Activated T-helper 1 cell treated with anti-CD3 and anti-CD28 coated beads, Interleukin-2, amount 50 U/mL, for 16 hours (primary cell): Measurements from ENCODE around the gene HDLBP.
"Not testable (repeated sequence)": the region's sequence is repeated elsewhere in the genome, so short reads cannot be mapped to it uniquely, and the experiment has no call there.

Source experiments
- DNase-seq, 2 donors: peaks; one replicate each; pipeline ENCODE4 v3.0.0-alpha.2; 2020; ENCODE audit warnings: low read depth in 1 of 2, low spot score in 1 of 2

HDLBP gene

GRCh38 chr2:241339839-241340630 is 24.6 kb upstream of the HDLBP start:
- DNase-seq: no peak

- DNase-seq: no peak
These were observed 19.3 kb upstream of the HDLBP start for GRCh38 chr2:241334813-241335212.

- no peak for DNase-seq
These were observed 15.1 kb upstream of the HDLBP start for GRCh38 chr2:241330616-241330981.

- no peak for DNase-seq
These were observed 14.5 kb upstream of the HDLBP start for GRCh38 chr2:241329669-241330615.

- no peak for DNase-seq
These were observed 9.8 kb upstream of the HDLBP start for GRCh38 chr2:241325257-241325656.

GRCh38 chr2:241324775-241325174 is 9.3 kb upstream of the HDLBP start:
- no peak for DNase-seq

GRCh38 chr2:241323778-241324177 is 8.3 kb upstream of the HDLBP start:
- DNase-seq: no peak

- no peak for DNase-seq
These were observed 6.4 kb upstream of the HDLBP start for GRCh38 chr2:241321886-241322285.

GRCh38 chr2:241321033-241321432 is 5.6 kb upstream of the HDLBP start:
- no peak for DNase-seq

GRCh38 chr2:241320394-241320793 is 4.9 kb upstream of the HDLBP start:
- DNase-seq: no peak

GRCh38 chr2:241318830-241319229 is 3.4 kb upstream of the HDLBP start:
- DNase-seq: not testable (repeated sequence)

- DNase-seq: no peak
These were observed 1.9 kb upstream of the HDLBP start for GRCh38 chr2:241317391-241317790.

- no peak for DNase-seq
These were observed 1.4 kb upstream of the HDLBP start for GRCh38 chr2:241316825-241317224.

- peak; percentile 48 to 68 for DNase-seq
These were observed 583 bp upstream of the HDLBP start, which contains the start of gene SEPTIN2 for GRCh38 chr2:241315879-241316631. SEPTIN2 (plus strand) TSS chr2:241315925; CDS start chr2:241324233, 8,308 bp downstream.

- DNase-seq: no peak
These were observed 1.0 kb downstream of the HDLBP start for GRCh38 chr2:241314226-241315092.

- no peak for DNase-seq
These were observed 1.9 kb downstream of the HDLBP start for GRCh38 chr2:241313543-241314095.

- DNase-seq: no peak
These were observed 3.4 kb downstream of the HDLBP start for GRCh38 chr2:241312082-241312481.

GRCh38 chr2:241310917-241311566 is 4.4 kb downstream of the HDLBP start:
- no peak for DNase-seq

- peak; percentile 46 to 48 for DNase-seq
These were observed 5.8 kb downstream of the HDLBP start for GRCh38 chr2:241309684-241310117.
